Measurements from ENCODE around the gene HDAC9. TPM values are rescaled to one million over a fixed set of nuclear protein-coding genes. Genes with fewer than 3 reads are reported as not detected.

Gene HDAC9
- total RNA-seq, 1 experiment from 2014 or later, result 31.9 TPM

DNA sequence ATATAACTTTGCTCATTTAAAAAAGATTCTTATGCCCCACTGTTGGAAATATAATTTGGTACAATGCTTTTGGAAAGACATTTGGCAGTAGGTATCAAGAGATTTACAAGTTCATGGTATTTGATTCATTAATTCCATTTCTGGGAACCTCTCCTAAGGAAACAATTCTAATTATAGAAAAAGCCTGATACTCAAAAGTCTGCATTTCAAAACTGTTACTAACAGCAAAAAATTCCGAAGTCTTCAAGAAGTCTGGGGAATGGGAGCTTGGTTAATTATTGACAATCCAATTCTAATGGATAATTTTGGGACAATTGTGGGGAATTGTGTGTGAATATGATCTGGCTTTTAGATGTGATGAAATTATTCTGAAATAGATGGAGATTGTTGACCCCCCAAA, 59.6 kb downstream of the HDAC9 start:
- Histone ChIP-seq H3K4me1 (ENCODE audit: insufficient read depth, low read length, poor library complexity, severe bottlenecking) (peaks cover 39% of the 10 kb centered on the region), H3K27me3 (replicated peaks; ENCODE audit: insufficient read depth, low read depth, low read length, poor library complexity) (no peaks in the 10 kb centered on the region), H3K36me3 (ENCODE audit: insufficient read depth, low read length, poor library complexity, severe bottlenecking) (no peaks in the 10 kb centered on the region), H3K27ac (ENCODE audit: low read depth, low read length, poor library complexity, severe bottlenecking) (no peak overlapping the region), H3K4me3 (ENCODE audit: low read depth, low read length, poor library complexity, severe bottlenecking) (no peak overlapping the region), H3K9me3 (ENCODE audit: low read depth, low read length, poor library complexity, severe bottlenecking) (no peaks in the 10 kb centered on the region)
- no TSS peak for BruUV-seq (replicated peaks)
- CTCF ChIA-PET, result interaction anchor here (0.9 kb wide), 1 partner anchor 16 kb away, joined by 4 read pairs; no protein-coding TSS in a partner anchor
- TF ChIP-seq, protein P1, sequence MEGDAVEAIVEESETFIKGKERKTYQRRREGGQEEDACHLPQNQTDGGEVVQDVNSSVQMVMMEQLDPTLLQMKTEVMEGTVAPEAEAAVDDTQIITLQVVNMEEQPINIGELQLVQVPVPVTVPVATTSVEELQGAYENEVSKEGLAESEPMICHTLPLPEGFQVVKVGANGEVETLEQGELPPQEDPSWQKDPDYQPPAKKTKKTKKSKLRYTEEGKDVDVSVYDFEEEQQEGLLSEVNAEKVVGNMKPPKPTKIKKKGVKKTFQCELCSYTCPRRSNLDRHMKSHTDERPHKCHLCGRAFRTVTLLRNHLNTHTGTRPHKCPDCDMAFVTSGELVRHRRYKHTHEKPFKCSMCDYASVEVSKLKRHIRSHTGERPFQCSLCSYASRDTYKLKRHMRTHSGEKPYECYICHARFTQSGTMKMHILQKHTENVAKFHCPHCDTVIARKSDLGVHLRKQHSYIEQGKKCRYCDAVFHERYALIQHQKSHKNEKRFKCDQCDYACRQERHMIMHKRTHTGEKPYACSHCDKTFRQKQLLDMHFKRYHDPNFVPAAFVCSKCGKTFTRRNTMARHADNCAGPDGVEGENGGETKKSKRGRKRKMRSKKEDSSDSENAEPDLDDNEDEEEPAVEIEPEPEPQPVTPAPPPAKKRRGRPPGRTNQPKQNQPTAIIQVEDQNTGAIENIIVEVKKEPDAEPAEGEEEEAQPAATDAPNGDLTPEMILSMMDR (conservative IDR thresholded peaks at IDR 0.05; ENCODE audit: low read depth, low read length), result no peak
- no peak for TF ChIP-seq EZH2 (IDR thresholded peaks at IDR 0.05; ENCODE audit: borderline replicate concordance, low read depth, low read length, poor library complexity, severe bottlenecking)
- POLR2A ChIA-PET (ENCODE audit: low non-redundant PET), result no interaction called here
- intact Hi-C loops (cut with micrococcal nuclease; ENCODE audit: unreplicated experiment), result no loop called here
- no peak for DNase-seq (ENCODE audit: low spot score)

DNA sequence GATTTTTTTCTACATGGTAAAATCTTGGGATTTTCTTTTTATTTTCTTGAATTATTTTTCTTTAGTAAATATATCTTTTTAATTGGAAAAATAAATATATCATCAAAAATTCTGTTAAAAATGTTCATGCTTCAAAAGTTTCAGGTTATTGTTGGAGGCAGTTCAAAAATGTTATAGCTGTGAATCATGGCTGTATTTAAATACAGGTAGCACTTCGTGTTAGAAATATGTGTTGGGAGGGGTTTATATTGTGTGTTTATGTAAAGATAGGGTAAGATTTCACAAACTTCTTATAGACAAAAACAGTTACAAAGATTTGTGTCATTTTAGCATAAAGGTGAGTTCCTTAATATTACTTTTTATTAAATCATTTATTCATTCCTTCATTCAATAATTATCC, 60.4 kb downstream of the HDAC9 start:
- Histone ChIP-seq H3K9me3 (ENCODE audit: low read depth, low read length, poor library complexity, severe bottlenecking) (no peaks in the 10 kb centered on the region), H3K27ac (ENCODE audit: low read depth, low read length, poor library complexity, severe bottlenecking) (no peak overlapping the region), H3K27me3 (replicated peaks; ENCODE audit: insufficient read depth, low read depth, low read length, poor library complexity) (no peaks in the 10 kb centered on the region), H3K4me3 (ENCODE audit: low read depth, low read length, poor library complexity, severe bottlenecking) (no peak overlapping the region), H3K4me1 (ENCODE audit: insufficient read depth, low read length, poor library complexity, severe bottlenecking) (peaks cover 39% of the 10 kb centered on the region), H3K36me3 (ENCODE audit: insufficient read depth, low read length, poor library complexity, severe bottlenecking) (no peaks in the 10 kb centered on the region)
- no TSS peak for BruUV-seq (replicated peaks)
- CTCF ChIA-PET, result no interaction called here
- POLR2A ChIA-PET (ENCODE audit: low non-redundant PET), result no interaction called here
- no peak for DNase-seq (ENCODE audit: low spot score)
- intact Hi-C loops (cut with micrococcal nuclease; ENCODE audit: unreplicated experiment), result no loop called here
- TF ChIP-seq, protein P1 (conservative IDR thresholded peaks at IDR 0.05; ENCODE audit: low read depth, low read length), result no peak
- no peak for TF ChIP-seq EZH2 (IDR thresholded peaks at IDR 0.05; ENCODE audit: borderline replicate concordance, low read depth, low read length, poor library complexity, severe bottlenecking)

DNA sequence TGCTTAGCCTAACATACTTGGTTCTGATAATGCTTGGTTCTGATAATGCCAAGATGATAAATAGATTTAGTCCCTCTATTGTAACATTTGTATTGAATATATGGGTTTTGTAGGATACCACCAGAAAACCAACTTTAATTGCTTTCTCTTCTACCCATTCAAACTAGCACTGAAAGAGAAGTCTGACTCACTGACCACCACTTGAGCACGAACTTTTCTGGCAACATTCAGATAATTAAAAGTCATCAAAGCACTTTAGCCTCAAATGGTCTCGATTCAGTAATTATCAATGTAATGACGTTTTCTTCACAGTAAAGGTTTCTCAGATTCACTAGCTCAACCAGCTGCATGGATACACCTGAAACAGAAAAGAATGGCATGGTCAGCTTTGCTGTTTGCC, 63.0 kb downstream of the HDAC9 start:
- Histone ChIP-seq H3K4me1 (ENCODE audit: insufficient read depth, low read length, poor library complexity, severe bottlenecking) (peaks cover 25% of the 10 kb centered on the region), H3K27ac (ENCODE audit: low read depth, low read length, poor library complexity, severe bottlenecking) (no peak overlapping the region), H3K9me3 (ENCODE audit: low read depth, low read length, poor library complexity, severe bottlenecking) (no peaks in the 10 kb centered on the region), H3K36me3 (ENCODE audit: insufficient read depth, low read length, poor library complexity, severe bottlenecking) (no peaks in the 10 kb centered on the region), H3K4me3 (ENCODE audit: low read depth, low read length, poor library complexity, severe bottlenecking) (no peak overlapping the region), H3K27me3 (replicated peaks; ENCODE audit: insufficient read depth, low read depth, low read length, poor library complexity) (no peaks in the 10 kb centered on the region)
- BruUV-seq (replicated peaks), result no TSS peak
- DNase-seq (ENCODE audit: low spot score), result no peak
- TF ChIP-seq, protein P1 (conservative IDR thresholded peaks at IDR 0.05; ENCODE audit: low read depth, low read length), result no peak
- TF ChIP-seq EZH2 (IDR thresholded peaks at IDR 0.05; ENCODE audit: borderline replicate concordance, low read depth, low read length, poor library complexity, severe bottlenecking), result no peak
- CTCF ChIA-PET, result no interaction called here
- intact Hi-C loops (cut with micrococcal nuclease; ENCODE audit: unreplicated experiment), result no loop called here
- POLR2A ChIA-PET (ENCODE audit: low non-redundant PET), result no interaction called here
